ENCODE measurements around the gene NPAP1. TPM values are rescaled to one million over a fixed set of nuclear protein-coding genes. Genes with fewer than 3 reads are reported as not detected.
"Not testable (repeated sequence)": the region's sequence is repeated elsewhere in the genome, so short reads cannot be mapped to it uniquely, and the experiment has no call there.

NPAP1 gene
- 1 to 10 TPM in 3 of 4 donors, under 1 TPM in 1; 0.81 to 2.0 (median 1.6) TPM for total RNA-seq

- DNase-seq = no peak
- no peak for TF ChIP-seq POLR2A (IDR thresholded peaks at IDR 0.05)
- TF ChIP-seq, protein P1, sequence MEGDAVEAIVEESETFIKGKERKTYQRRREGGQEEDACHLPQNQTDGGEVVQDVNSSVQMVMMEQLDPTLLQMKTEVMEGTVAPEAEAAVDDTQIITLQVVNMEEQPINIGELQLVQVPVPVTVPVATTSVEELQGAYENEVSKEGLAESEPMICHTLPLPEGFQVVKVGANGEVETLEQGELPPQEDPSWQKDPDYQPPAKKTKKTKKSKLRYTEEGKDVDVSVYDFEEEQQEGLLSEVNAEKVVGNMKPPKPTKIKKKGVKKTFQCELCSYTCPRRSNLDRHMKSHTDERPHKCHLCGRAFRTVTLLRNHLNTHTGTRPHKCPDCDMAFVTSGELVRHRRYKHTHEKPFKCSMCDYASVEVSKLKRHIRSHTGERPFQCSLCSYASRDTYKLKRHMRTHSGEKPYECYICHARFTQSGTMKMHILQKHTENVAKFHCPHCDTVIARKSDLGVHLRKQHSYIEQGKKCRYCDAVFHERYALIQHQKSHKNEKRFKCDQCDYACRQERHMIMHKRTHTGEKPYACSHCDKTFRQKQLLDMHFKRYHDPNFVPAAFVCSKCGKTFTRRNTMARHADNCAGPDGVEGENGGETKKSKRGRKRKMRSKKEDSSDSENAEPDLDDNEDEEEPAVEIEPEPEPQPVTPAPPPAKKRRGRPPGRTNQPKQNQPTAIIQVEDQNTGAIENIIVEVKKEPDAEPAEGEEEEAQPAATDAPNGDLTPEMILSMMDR (IDR thresholded peaks at IDR 0.05) = no peak
- Histone ChIP-seq H3K27ac (no peak within 1 kb of the TSS), H3K4me1 (no peaks in the 10 kb centered on the region), H3K9me3 (no peaks in the 10 kb centered on the region), H3K4me3 (replicated peaks in 1 of 3) (no peak within 1 kb of the TSS), H3K36me3 (no peaks in the 10 kb centered on the region), H3K27me3 (no peaks in the 10 kb centered on the region)
- WGBS, 2 donors = 89 to 92% methylated on average over 31 to 58 of the region's 62 CpGs
- intact Hi-C loops (cut with DNase I) = no loop called here
Measured at GRCh38 chr15:24675332-24676144, at the start of gene NPAP1. NPAP1 (plus strand) TSS chr15:24675775; CDS start chr15:24675868, 93 bp downstream.

GRCh38 chr15:24627443-24627842 is 48.1 kb upstream of the NPAP1 start:
- no peak overlapping the region for H3K27ac ChIP-seq
- intact Hi-C loops (cut with DNase I) = no loop called here
- H3K4me3 ChIP-seq (replicated peaks in 1 of 3) = no peak overlapping the region
- WGBS, 2 donors = 40 to 72% methylated on average over 3 of the region's 3 CpGs
- no peaks in the 10 kb centered on the region for H3K27me3 ChIP-seq
- TF ChIP-seq, protein P1 (IDR thresholded peaks at IDR 0.05) = no peak
- TF ChIP-seq POLR2A (IDR thresholded peaks at IDR 0.05) = no peak
- H3K4me1 ChIP-seq = no peaks in the 10 kb centered on the region
- no peaks in the 10 kb centered on the region for H3K36me3 ChIP-seq
- no peak for DNase-seq
- no peaks in the 10 kb centered on the region for H3K9me3 ChIP-seq

GRCh38 chr15:24633082-24633481 is 42.5 kb upstream of the NPAP1 start:
- no peak for DNase-seq
- no peak overlapping the region for H3K4me3 ChIP-seq (replicated peaks in 1 of 3)
- 82% methylated on average over 4 of the region's 4 CpGs for WGBS, 2 donors
- intact Hi-C loops (cut with DNase I) = no loop called here
- no peaks in the 10 kb centered on the region for H3K36me3 ChIP-seq
- TF ChIP-seq POLR2A (IDR thresholded peaks at IDR 0.05) = no peak
- TF ChIP-seq, protein P1 (IDR thresholded peaks at IDR 0.05) = no peak
- no peaks in the 10 kb centered on the region for H3K27me3 ChIP-seq
- no peak overlapping the region for H3K27ac ChIP-seq
- H3K9me3 ChIP-seq = no peaks in the 10 kb centered on the region
- no peaks in the 10 kb centered on the region for H3K4me1 ChIP-seq

DNA sequence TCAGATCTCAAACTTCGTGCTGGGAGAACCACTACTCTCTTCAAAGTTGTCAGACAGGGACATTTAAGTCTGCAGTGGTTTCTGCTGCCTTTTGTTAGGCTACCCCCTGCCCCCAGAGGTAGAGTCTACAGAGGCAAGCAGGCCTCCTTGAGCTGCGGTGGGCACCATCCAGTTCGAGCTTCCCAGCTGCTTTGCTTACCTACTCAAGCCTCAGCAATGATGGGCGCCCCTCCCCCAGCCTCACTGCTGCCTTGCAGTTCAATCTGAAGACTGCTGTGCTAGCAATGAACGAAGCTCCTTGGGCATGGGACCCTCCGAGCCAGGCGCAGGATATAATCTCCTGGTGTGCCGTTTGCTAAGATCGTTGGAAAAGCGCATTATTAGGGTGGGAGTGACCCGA is 36.2 kb upstream of the NPAP1 start:
- DNase-seq; H3K27ac ChIP-seq; H3K27me3 ChIP-seq; H3K4me1 ChIP-seq; H3K36me3 ChIP-seq; H3K4me3 ChIP-seq (replicated peaks in 1 of 3); intact Hi-C loops (cut with DNase I); H3K9me3 ChIP-seq: not testable (repeated sequence)
- 84 to 89% methylated on average over 11 of the region's 11 CpGs for WGBS, 2 donors

GRCh38 chr15:24645627-24646026 is 29.9 kb upstream of the NPAP1 start:
- H3K27me3 ChIP-seq = no peaks in the 10 kb centered on the region
- 72 to 76% methylated on average over 3 of the region's 3 CpGs for WGBS, 2 donors
- H3K27ac ChIP-seq = no peak overlapping the region
- TF ChIP-seq POLR2A (IDR thresholded peaks at IDR 0.05) = no peak
- no peak overlapping the region for H3K4me3 ChIP-seq (replicated peaks in 1 of 3)
- intact Hi-C loops (cut with DNase I) = no loop called here
- no peak for DNase-seq
- H3K36me3 ChIP-seq = no peaks in the 10 kb centered on the region
- H3K4me1 ChIP-seq = no peaks in the 10 kb centered on the region
- H3K9me3 ChIP-seq = no peaks in the 10 kb centered on the region

- Histone ChIP-seq H3K27ac (no peak overlapping the region), H3K4me3 (replicated peaks in 1 of 3) (no peak overlapping the region), H3K4me1 (no peaks in the 10 kb centered on the region), H3K9me3 (no peaks in the 10 kb centered on the region), H3K27me3 (no peaks in the 10 kb centered on the region), H3K36me3 (no peaks in the 10 kb centered on the region)
- TF ChIP-seq POLR2A (IDR thresholded peaks at IDR 0.05) = no peak
- DNase-seq = no peak
- 72 to 73% methylated on average over 7 of the region's 7 CpGs for WGBS, 2 donors
- intact Hi-C loops (cut with DNase I) = no loop called here
Measured at GRCh38 chr15:24659622-24660021, 16.0 kb upstream of the NPAP1 start.

Data from thyroid gland (tissue), 4 donors.